ENCODE results near the gene KLHL14. TPM values are rescaled to one million over a fixed set of nuclear protein-coding genes. Genes with fewer than 3 reads are reported as not detected.

KLHL14 gene
- total RNA-seq, 2 experiments from 2014 or later, result not detected

DNA sequence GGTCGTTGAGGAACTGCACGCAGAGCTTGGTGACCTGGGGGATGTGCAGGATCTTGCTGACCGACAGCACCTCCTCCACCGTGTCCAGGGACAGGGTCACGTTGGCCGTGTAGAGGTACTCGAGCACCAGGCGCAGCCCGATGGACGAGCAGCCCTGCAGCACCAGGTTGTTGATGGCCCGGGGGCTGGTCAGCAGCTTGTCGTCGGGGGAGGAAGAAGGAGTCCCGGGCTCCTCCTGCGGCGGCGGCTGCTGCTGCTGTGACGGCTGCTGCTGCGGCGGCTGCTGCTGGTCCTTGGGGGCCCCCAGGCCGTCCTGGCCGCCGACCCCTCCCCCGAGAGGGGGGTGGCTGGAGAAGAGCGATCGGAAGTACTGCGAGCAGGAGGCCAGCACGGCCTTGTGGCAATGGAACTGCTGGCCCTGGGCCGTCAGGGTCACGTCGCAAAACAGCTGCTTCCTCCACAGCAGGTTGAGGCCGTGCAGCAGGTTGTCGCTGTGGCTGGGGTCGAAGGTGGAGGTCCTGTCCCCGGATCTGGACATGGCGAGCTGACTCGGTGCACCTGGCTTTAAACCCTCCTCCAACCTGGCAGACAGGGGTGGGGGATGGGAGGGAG lies 2.7 kb downstream of the KLHL14 start:
- ChIA-PET POLR2A (no interaction called here), CTCF (no interaction called here)
- peaks cover 3% of the 10 kb centered on the region for H3K4me1 Mint-ChIP-seq (ENCODE audit: low read depth)
- DNase-seq, result no peak
- H3K27ac Mint-ChIP-seq, result no peak overlapping the region
- no peaks in the 10 kb centered on the region for H3K36me3 Mint-ChIP-seq (ENCODE audit: low read depth)
- no peak overlapping the region for H3K4me3 Mint-ChIP-seq
- intact Hi-C loops (cut with micrococcal nuclease), result no loop called here
- no peak for ATAC-seq
- H3K9me3 Mint-ChIP-seq, result no peaks in the 10 kb centered on the region
- no peak for TF ChIP-seq CTCF (IDR thresholded peaks at IDR 0.05)
- peaks cover 41% of the 10 kb centered on the region for H3K27me3 Mint-ChIP-seq

- TF ChIP-seq CTCF (IDR thresholded peaks at IDR 0.05), result no peak
- Mint-ChIP-seq H3K9me3 (no peaks in the 10 kb centered on the region), H3K36me3 (ENCODE audit: low read depth) (no peaks in the 10 kb centered on the region), H3K27ac (no peak overlapping the region), H3K27me3 (peaks cover 41% of the 10 kb centered on the region), H3K4me1 (ENCODE audit: low read depth) (peaks cover 3% of the 10 kb centered on the region), H3K4me3 (no peak overlapping the region)
- ATAC-seq (no peak), DNase-seq (no peak)
- ChIA-PET CTCF (no interaction called here), POLR2A (no interaction called here)
- intact Hi-C loops (cut with micrococcal nuclease), result no loop called here
These were observed 3.2 kb downstream of the KLHL14 start for GRCh38 chr18:32769586-32770053.

GRCh38 chr18:32769071-32769585 lies 3.7 kb downstream of the KLHL14 start:
- Mint-ChIP-seq H3K36me3 (ENCODE audit: low read depth) (no peaks in the 10 kb centered on the region), H3K27ac (no peak overlapping the region), H3K4me1 (ENCODE audit: low read depth) (peaks cover 3% of the 10 kb centered on the region), H3K27me3 (peaks cover 40% of the 10 kb centered on the region), H3K9me3 (no peaks in the 10 kb centered on the region), H3K4me3 (no peak overlapping the region)
- no peak for DNase-seq
- no peak for ATAC-seq
- POLR2A ChIA-PET, result no interaction called here
- no peak for TF ChIP-seq CTCF (IDR thresholded peaks at IDR 0.05)
- CTCF ChIA-PET, result no interaction called here
- intact Hi-C loops (cut with micrococcal nuclease), result no loop called here

DNA sequence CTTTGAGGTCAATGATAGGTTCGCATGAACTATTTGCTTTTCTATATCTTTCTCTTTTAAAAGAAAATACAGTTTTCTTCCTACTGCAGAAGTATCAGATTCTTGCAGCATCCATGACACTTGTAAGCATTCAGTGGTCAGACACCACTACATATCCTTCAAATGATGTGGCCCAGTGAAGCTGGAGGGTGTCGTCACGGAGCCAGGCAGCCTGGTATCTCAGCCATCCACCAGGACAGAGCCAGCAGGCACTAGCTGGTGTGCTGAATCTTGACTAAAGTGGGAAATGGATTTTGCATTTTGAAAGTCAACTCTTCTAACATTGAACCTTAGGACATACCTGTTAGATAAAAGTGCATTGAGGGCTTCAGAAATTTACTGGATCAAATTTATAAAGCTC lies 5.4 kb downstream of the KLHL14 start:
- Mint-ChIP-seq H3K27ac (no peak overlapping the region), H3K36me3 (ENCODE audit: low read depth) (no peaks in the 10 kb centered on the region), H3K9me3 (no peaks in the 10 kb centered on the region), H3K4me1 (ENCODE audit: low read depth) (peaks cover 1% of the 10 kb centered on the region), H3K4me3 (no peak overlapping the region), H3K27me3 (peaks cover 27% of the 10 kb centered on the region)
- ChIA-PET CTCF (no interaction called here), POLR2A (no interaction called here)
- no peak for DNase-seq
- no peak for ATAC-seq
- no peak for TF ChIP-seq CTCF (IDR thresholded peaks at IDR 0.05)
- intact Hi-C loops (cut with micrococcal nuclease), result no loop called here

GRCh38 chr18:32764611-32765244 lies 8.1 kb downstream of the KLHL14 start:
- CTCF ChIA-PET, result no interaction called here

More at GRCh38 chr18:32764611-32765244, 8.1 kb downstream of the KLHL14 start:
- ATAC-seq (no peak), DNase-seq (no peak)
- Mint-ChIP-seq H3K27ac (no peak overlapping the region), H3K4me3 (no peak overlapping the region), H3K9me3 (no peaks in the 10 kb centered on the region), H3K4me1 (ENCODE audit: low read depth) (no peaks in the 10 kb centered on the region), H3K27me3 (peaks cover 13% of the 10 kb centered on the region), H3K36me3 (ENCODE audit: low read depth) (no peaks in the 10 kb centered on the region)
- intact Hi-C loops (cut with micrococcal nuclease), result no loop called here
- no peak for TF ChIP-seq CTCF (IDR thresholded peaks at IDR 0.05)
- POLR2A ChIA-PET, result no interaction called here
